Natural killer cell (primary cell): ENCODE data around the gene NAV2. TPM values are rescaled to one million over a fixed set of nuclear protein-coding genes. Genes with fewer than 3 reads are reported as not detected.

Experiments
- ATAC-seq, 3 donors: fragments of 150-1000 bp in 2 of 3; fragments of 200-7000 bp in 1 of 3; cut with Tn5 transposase; 1 replicate in 1 of 3; 2 replicates in 2 of 3; pipeline ENCODE4 v1.10.0; 2021; ENCODE audit warnings: mild to moderate bottlenecking in 2 of 3, moderate library complexity in 2 of 3
- DNase-seq, 2 donors: peaks; one replicate each; pipeline versions ENCODE4 v3.0.0 to v3.0.0-alpha.2; 2013 to 2021; ENCODE audit warnings: mixed read lengths in 1 of 2
- H3K27ac ChIP-seq: one replicate; pipeline ENCODE4 v1.5.1; 2013; ENCODE audit warnings: mild to moderate bottlenecking, low read length
- H3K27me3 ChIP-seq: one replicate; pipeline ENCODE4 v1.6.1; 2013; ENCODE audit warnings: low read length; ENCODE audit not compliant: control insufficient read depth, insufficient read depth
- H3K36me3 ChIP-seq: one replicate; pipeline ENCODE4 v1.6.1; 2013; ENCODE audit warnings: low read length; ENCODE audit not compliant: control insufficient read depth, insufficient read depth
- H3K4me1 ChIP-seq: one replicate; pipeline ENCODE4 v1.6.1; 2013; ENCODE audit warnings: low read length; ENCODE audit not compliant: control insufficient read depth, insufficient read depth
- H3K4me3 ChIP-seq: one replicate; pipeline ENCODE4 v1.5.1; 2013; ENCODE audit warnings: low read length
- H3K9me3 ChIP-seq: one replicate; pipeline ENCODE4 v1.6.1; 2013; ENCODE audit warnings: low read length; ENCODE audit not compliant: control insufficient read depth, insufficient read depth
- H3K27ac Mint-ChIP-seq, 2 donors: one replicate each; pipeline ENCODE4 v1.8.0; 2022; ENCODE audit warnings: mild to moderate bottlenecking in 2 of 2, mixed read lengths in 2 of 2, moderate library complexity in 1 of 2
- H3K27me3 Mint-ChIP-seq, 2 donors: one replicate each; pipeline ENCODE4 v1.8.0; 2022; ENCODE audit warnings: low read depth in 2 of 2, mixed read lengths in 2 of 2
- H3K36me3 Mint-ChIP-seq: one replicate; pipeline ENCODE4 v1.8.0; 2022; ENCODE audit warnings: mixed read lengths
- H3K4me1 Mint-ChIP-seq, 2 donors: one replicate each; pipeline ENCODE4 v1.8.0; 2022; ENCODE audit warnings: mixed read lengths in 2 of 2
- H3K4me3 Mint-ChIP-seq: one replicate; pipeline ENCODE4 v1.8.0; 2022; ENCODE audit warnings: mild to moderate bottlenecking, moderate library complexity, mixed read lengths
- H3K9me3 Mint-ChIP-seq, 2 donors: one replicate each; pipeline ENCODE4 v1.8.0; 2022; ENCODE audit warnings: mixed read lengths in 2 of 2
- CTCF ChIP-seq: fragments of 200-600 bp; IDR thresholded peaks from one replicate; pipeline ENCODE4 v1.8.0; 2022; ENCODE audit warnings: antibody characterized with exemption
- WGBS: methylation state at CpG from one replicate; pipeline ENCODE4 v1.1.7; 2013; ENCODE audit warnings: missing lambda C conversion rate; ENCODE audit not compliant: insufficient coverage; 5-methylcytosine and 5-hydroxymethylcytosine counted together
- intact Hi-C: fragments of 100-400 bp; cut with micrococcal nuclease; formaldehyde crosslinking; loops from one replicate; pipeline ENCODE4 v1.14.2; 2022
- total RNA-seq, 4 donors: library from RNA; stranded (reverse); fragments of 120-200 nt in 1 of 4; gene quantifications; one replicate each; pipeline versions ENCODE4 v1.2.3 to v1.2.4, GENCODE V29; 2013 to 2022

NAV2 gene
- total RNA-seq, 3 donors from 2014 or later (not counting 1 experiment from before 2014, with no cell fraction given), result 0.14 to 1.6 (median 0.43) TPM

DNA sequence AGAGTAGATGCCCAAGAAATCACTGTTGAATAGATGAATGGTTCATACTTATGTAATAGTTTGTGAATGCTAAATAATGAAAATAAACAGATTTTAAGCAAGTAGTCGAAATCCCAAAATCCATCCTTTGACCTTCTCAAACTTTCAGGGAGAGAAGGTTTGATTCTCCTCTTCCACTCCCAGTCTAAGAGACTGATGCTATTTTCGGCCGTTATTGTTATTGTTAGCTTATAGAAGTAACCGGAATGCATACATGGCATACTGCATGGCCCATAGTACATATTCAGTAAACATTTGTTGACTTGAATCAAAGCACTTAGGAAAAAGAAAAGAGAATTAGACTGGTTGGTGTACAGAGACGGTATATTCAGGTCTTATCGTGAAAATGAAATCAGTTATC lies 76.6 kb downstream of the NAV2 start:
- intact Hi-C loops, result no loop called here
- Histone ChIP-seq H3K4me3 (no peak overlapping the region), H3K4me1 (no peaks in the 10 kb centered on the region), H3K27ac (no peak overlapping the region), H3K27me3 (no peaks in the 10 kb centered on the region), H3K9me3 (no peaks in the 10 kb centered on the region), H3K36me3 (no peaks in the 10 kb centered on the region)
- H3K36me3 Mint-ChIP-seq, result no peaks in the 10 kb centered on the region
- H3K27ac Mint-ChIP-seq, result no peak overlapping the region
- 90% methylated on average over 3 of the region's 6 CpGs for WGBS
- no peak overlapping the region for H3K4me3 Mint-ChIP-seq
- DNase-seq, result no peak
- TF ChIP-seq CTCF, result no peak
- no peaks in the 10 kb centered on the region for H3K9me3 Mint-ChIP-seq
- peaks cover 14 to 28% of the 10 kb centered on the region in 2 donors for H3K27me3 Mint-ChIP-seq
- H3K4me1 Mint-ChIP-seq, result no peaks in the 10 kb centered on the region
- no peak for ATAC-seq

- H3K9me3 Mint-ChIP-seq, result no peaks in the 10 kb centered on the region
- H3K27ac Mint-ChIP-seq, result no peak overlapping the region
- intact Hi-C loops, result no loop called here
- no peaks in the 10 kb centered on the region for H3K9me3 ChIP-seq
- H3K4me1 Mint-ChIP-seq, result no peaks in the 10 kb centered on the region
- H3K27me3 Mint-ChIP-seq, result peaks cover 14 to 22% of the 10 kb centered on the region in 2 donors
- no peak overlapping the region for H3K27ac ChIP-seq
- 79% methylated on average over 10 of the region's 10 CpGs for WGBS
- DNase-seq, result no peak
- no peak for TF ChIP-seq CTCF
- H3K36me3 Mint-ChIP-seq, result no peaks in the 10 kb centered on the region
- ATAC-seq, result no peak
- H3K4me3 Mint-ChIP-seq, result no peak overlapping the region
- no peaks in the 10 kb centered on the region for H3K4me1 ChIP-seq
- no peaks in the 10 kb centered on the region for H3K36me3 ChIP-seq
- H3K27me3 ChIP-seq, result no peaks in the 10 kb centered on the region
- H3K4me3 ChIP-seq, result no peak overlapping the region
Observed at GRCh38 chr11:19789835-19790710, 77.4 kb downstream of the NAV2 start.

DNA sequence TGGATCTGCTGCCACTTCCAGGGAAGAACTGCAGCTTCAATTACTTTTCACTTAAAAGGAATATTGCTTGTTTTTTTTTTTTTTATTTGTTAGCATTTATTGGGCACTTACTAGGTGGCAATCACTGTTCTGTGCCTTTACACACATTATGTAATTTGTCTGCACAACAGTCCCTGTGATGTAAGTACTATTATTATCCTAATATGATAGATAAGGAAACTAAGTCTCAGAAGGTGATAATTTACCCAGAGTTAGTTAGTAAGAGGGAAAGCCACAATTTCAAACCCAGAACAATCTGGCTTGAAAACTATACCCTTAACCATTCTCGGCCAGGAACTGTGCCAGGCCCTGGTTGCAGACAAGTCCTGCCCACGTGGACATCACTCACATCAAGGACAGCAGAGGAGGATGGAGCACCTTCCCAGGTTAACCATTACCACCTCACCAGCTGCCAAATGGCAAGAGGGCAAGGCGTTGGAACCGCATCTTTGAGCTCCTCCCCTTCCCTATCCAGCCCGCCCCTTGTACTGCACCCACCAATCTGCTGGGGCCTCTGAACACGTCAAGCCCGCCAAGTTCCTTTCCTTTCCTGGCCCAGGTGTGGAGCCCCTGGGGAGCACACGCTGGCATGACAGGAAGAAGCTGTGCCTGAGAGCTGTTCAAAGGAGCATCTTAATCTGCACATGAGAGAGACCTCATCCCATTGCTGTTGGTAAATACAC lies 78.4 kb downstream of the NAV2 start:
- no peak for TF ChIP-seq CTCF
- H3K36me3 ChIP-seq, result no peaks in the 10 kb centered on the region
- H3K27ac ChIP-seq, result no peak overlapping the region
- 79% methylated on average over 8 of the region's 8 CpGs for WGBS
- ATAC-seq (no peak), DNase-seq (no peak)
- no peak overlapping the region for H3K27ac Mint-ChIP-seq
- H3K4me1 ChIP-seq, result no peaks in the 10 kb centered on the region
- H3K4me3 ChIP-seq, result no peak overlapping the region
- H3K27me3 Mint-ChIP-seq, result peaks cover 14 to 29% of the 10 kb centered on the region in 2 donors
- no peaks in the 10 kb centered on the region for H3K27me3 ChIP-seq
- no peak overlapping the region for H3K4me3 Mint-ChIP-seq
- intact Hi-C loops, result no loop called here
- H3K9me3 Mint-ChIP-seq, result no peaks in the 10 kb centered on the region
- H3K9me3 ChIP-seq, result no peaks in the 10 kb centered on the region
- no peaks in the 10 kb centered on the region for H3K36me3 Mint-ChIP-seq
- no peaks in the 10 kb centered on the region for H3K4me1 Mint-ChIP-seq
